ENCODE measurements around the gene CABP2. TPM values are rescaled to one million over a fixed set of nuclear protein-coding genes. Genes with fewer than 3 reads are reported as not detected.
A peak's percentile ranks its signal among the peaks of the same experiment; 100 is the strongest.
"Not testable (repeated sequence)": the region's sequence is repeated elsewhere in the genome, so short reads cannot be mapped to it uniquely, and the experiment has no call there.

Gene CABP2
- not detected in 2 replicates for total RNA-seq (2014; rRNA removed; shearing (Covaris generic))

GRCh38 chr11:67522844-67523555, at the start of gene CABP2:
TSS of gene CABP2 (minus strand) at chr11:67523446. CDS start at chr11:67523326, 120 bp downstream.
- no peak for DNase-seq (ENCODE audit: low spot score)

GRCh38 chr11:67572747-67573419, 49.6 kb upstream of the CABP2 start:
- peak; percentile 59 for DNase-seq (ENCODE audit: low spot score)

GRCh38 chr11:67572305-67572704, 49.1 kb upstream of the CABP2 start:
- DNase-seq (ENCODE audit: low spot score) = no peak

GRCh38 chr11:67571443-67571842, 48.2 kb upstream of the CABP2 start:
- no peak for DNase-seq (ENCODE audit: low spot score)

- DNase-seq (ENCODE audit: low spot score) = no peak
Observed at GRCh38 chr11:67564230-67564629, 41.0 kb upstream of the CABP2 start.

GRCh38 chr11:67563705-67564114, 40.5 kb upstream of the CABP2 start:
- DNase-seq (ENCODE audit: low spot score) = peak; percentile 89

GRCh38 chr11:67562963-67563704, 39.9 kb upstream of the CABP2 start:
- DNase-seq (ENCODE audit: low spot score) = no peak

GRCh38 chr11:67561971-67562619, 38.8 kb upstream of the CABP2 start:
- no peak for DNase-seq (ENCODE audit: low spot score)

GRCh38 chr11:67558084-67558772, 35.0 kb upstream of the CABP2 start:
- no peak for DNase-seq (ENCODE audit: low spot score)

GRCh38 chr11:67556244-67556643, 33.0 kb upstream of the CABP2 start:
- DNase-seq (ENCODE audit: low spot score) = no peak

- not testable (repeated sequence) for DNase-seq (ENCODE audit: low spot score)
Observed at GRCh38 chr11:67551697-67552096, 28.5 kb upstream of the CABP2 start.

- no peak for DNase-seq (ENCODE audit: low spot score)
Observed at GRCh38 chr11:67551127-67551526, 27.9 kb upstream of the CABP2 start.

- no peak for DNase-seq (ENCODE audit: low spot score)
Observed at GRCh38 chr11:67548555-67549110, 25.4 kb upstream of the CABP2 start.

- not testable (repeated sequence) for DNase-seq (ENCODE audit: low spot score)
Observed at GRCh38 chr11:67548112-67548511, 24.9 kb upstream of the CABP2 start.

- DNase-seq (ENCODE audit: low spot score) = no peak
Observed at GRCh38 chr11:67545280-67545679, 22.0 kb upstream of the CABP2 start.

- peak; percentile 69 for DNase-seq (ENCODE audit: low spot score)
Observed at GRCh38 chr11:67544616-67545242, 21.5 kb upstream of the CABP2 start.

GRCh38 chr11:67543585-67543984, 20.3 kb upstream of the CABP2 start:
- no peak for DNase-seq (ENCODE audit: low spot score)

GRCh38 chr11:67542971-67543370, 19.7 kb upstream of the CABP2 start:
- no peak for DNase-seq (ENCODE audit: low spot score)

- no peak for DNase-seq (ENCODE audit: low spot score)
Observed at GRCh38 chr11:67542169-67542568, 18.9 kb upstream of the CABP2 start.

- no peak for DNase-seq (ENCODE audit: low spot score)
Observed at GRCh38 chr11:67541198-67541597, 18.0 kb upstream of the CABP2 start.

GRCh38 chr11:67539550-67539949, 16.3 kb upstream of the CABP2 start:
- DNase-seq (ENCODE audit: low spot score) = no peak
